Measurements from ENCODE around the gene CCL21. TPM values are rescaled to one million over a fixed set of nuclear protein-coding genes. Genes with fewer than 3 reads are reported as not detected.

Gene CCL21
- total and polyA plus RNA-seq, 2 of the 8 experiments (the other 6 are each of a cell fraction or from before 2014, with no cell fraction given) = not detected

- TF ChIP-seq CHD7 (IDR thresholded peaks at IDR 0.05; ENCODE audit: insufficient replicate concordance, low read length) (no peak), TCF12 (IDR thresholded peaks at IDR 0.05; ENCODE audit: low read depth, low read length) (no peak), CEBPB (IDR thresholded peaks at IDR 0.05; ENCODE audit: low read depth, low read length) (no peak), POLR2A (IDR thresholded peaks at IDR 0.05; ENCODE audit: control extremely low read depth in 1 of 2, low read depth in 2 of 2, low read length in 2 of 2) (no peak)
These were observed 25.1 kb downstream of the CCL21 start (continued) for GRCh38 chr9:34684816-34685215.

All from H1 (cell line).